ENCODE measurements around the gene RRM2.

DNA sequence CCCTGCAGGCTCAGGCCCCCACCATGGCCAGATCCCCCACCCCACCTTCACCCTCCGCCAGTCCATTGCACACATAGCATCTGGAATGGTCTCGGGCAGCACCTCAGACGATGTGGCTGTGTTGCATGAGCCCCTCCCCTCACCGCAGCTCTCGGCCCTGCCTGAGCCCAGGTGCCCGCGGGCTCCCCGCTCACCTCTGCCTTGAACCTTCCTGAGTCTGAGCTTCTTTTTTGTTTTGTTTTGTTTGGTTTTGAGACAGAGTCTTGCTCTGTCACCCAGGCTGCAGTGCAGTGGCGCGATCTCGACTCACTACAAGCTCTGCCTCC, 20.1 kb downstream of the RRM2 start:
- TF ChIP-seq, protein P1, sequence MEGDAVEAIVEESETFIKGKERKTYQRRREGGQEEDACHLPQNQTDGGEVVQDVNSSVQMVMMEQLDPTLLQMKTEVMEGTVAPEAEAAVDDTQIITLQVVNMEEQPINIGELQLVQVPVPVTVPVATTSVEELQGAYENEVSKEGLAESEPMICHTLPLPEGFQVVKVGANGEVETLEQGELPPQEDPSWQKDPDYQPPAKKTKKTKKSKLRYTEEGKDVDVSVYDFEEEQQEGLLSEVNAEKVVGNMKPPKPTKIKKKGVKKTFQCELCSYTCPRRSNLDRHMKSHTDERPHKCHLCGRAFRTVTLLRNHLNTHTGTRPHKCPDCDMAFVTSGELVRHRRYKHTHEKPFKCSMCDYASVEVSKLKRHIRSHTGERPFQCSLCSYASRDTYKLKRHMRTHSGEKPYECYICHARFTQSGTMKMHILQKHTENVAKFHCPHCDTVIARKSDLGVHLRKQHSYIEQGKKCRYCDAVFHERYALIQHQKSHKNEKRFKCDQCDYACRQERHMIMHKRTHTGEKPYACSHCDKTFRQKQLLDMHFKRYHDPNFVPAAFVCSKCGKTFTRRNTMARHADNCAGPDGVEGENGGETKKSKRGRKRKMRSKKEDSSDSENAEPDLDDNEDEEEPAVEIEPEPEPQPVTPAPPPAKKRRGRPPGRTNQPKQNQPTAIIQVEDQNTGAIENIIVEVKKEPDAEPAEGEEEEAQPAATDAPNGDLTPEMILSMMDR (IDR thresholded peaks at IDR 0.05; ENCODE audit: borderline replicate concordance, extremely low read depth, low read length, poor library complexity, severe bottlenecking), result peak; percentile 21
- no peak for TF ChIP-seq EZH2 (IDR thresholded peaks at IDR 0.05; ENCODE audit: borderline replicate concordance, low read depth, low read length, severe bottlenecking)
